ENCODE results near the gene SLC36A4.
"Not testable (repeated sequence)": the region's sequence is repeated elsewhere in the genome, so short reads cannot be mapped to it uniquely, and the experiment has no call there.

SLC36A4 gene
- total RNA-seq: 9.9 to 17.7 (median 13.0) reads per million in 4 donors

DNA sequence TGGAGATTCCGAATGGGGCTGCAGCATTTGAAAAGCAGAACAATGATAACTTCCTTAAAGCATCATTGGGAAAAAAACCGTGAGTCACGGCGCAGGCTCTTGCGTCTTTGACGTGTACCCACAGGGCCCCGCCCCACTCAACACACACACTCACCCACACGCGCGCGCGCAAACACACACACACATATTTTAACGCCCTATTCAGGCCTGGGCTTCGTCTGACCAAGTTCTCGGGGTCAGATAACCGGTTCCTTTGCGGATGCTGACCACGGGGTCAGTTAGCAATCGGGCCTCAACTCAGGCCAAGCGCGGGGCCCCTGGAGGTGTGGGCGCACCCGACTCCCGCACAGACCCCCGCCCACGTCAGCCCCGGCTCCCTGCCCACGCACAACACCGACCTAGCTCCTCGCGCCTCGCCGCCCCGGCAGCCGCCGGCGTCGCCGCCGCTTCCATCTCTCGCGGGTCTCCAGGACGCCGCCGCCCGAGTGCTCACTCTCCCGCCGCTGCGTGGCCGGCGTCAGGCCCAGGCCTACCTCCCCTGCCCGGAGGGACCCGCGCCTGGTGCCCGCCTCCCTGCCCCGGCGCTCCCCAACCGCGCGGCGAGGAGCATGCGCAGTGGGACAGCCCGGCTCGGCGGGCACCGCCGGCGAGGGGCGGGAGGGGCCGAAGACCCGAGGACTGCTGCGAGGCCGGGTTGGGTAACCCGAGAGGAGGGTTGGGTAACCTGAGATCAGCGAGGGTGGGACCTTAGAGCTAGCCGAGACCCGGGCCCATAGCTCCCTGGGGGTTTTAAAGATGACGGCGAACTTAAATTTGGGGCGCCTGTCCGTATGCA is at the start of gene SLC36A4:
TSS of gene SLC36A4 (minus strand) at position 612 of the 835 bp plus-strand sequence. CDS start at position 453, 159 bp downstream.
- peak; percentile 63 to 92 (median 77) for DNase-seq

- DNase-seq: not testable (repeated sequence)
These were observed 49.0 kb upstream of the SLC36A4 start for GRCh38 chr11:93246790-93247189.

GRCh38 chr11:93244018-93244417 is 46.2 kb upstream of the SLC36A4 start:
- no peak for DNase-seq

GRCh38 chr11:93239966-93240365 is 42.2 kb upstream of the SLC36A4 start:
- DNase-seq: no peak

- no peak for DNase-seq
These were observed 41.2 kb upstream of the SLC36A4 start for GRCh38 chr11:93238956-93239355.

GRCh38 chr11:93236741-93237675 is 39.2 kb upstream of the SLC36A4 start:
- DNase-seq: peak in 1 of 5 donors; percentile 15

- DNase-seq: peak; percentile 11 to 65 (median 41)
These were observed 36.9 kb upstream of the SLC36A4 start for GRCh38 chr11:93234602-93235207.

GRCh38 chr11:93229876-93230275 is 32.1 kb upstream of the SLC36A4 start:
- no peak for DNase-seq

GRCh38 chr11:93225662-93226061 is 27.9 kb upstream of the SLC36A4 start:
- DNase-seq: no peak

- no peak for DNase-seq
These were observed 23.7 kb upstream of the SLC36A4 start for GRCh38 chr11:93221539-93221938.

DNA sequence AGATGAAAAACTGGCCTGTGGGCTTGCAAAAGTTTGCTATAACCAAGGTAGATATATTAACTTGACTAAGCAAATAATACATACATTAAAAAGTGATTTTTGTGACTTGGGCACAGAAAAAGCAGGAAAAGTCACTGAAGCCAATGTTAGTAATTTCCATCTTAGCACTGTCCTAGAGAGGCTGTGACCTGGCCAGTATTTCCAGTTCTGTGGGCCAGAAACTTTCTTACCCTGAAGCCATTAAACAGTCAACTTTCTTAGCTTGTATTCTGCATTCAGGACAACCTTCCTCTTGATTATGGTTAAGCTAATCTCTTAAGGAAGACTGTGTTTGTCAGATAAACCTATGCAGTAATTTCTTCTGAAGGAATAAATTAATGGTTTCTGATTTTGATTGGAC is 22.3 kb upstream of the SLC36A4 start:
- no peak for DNase-seq

- no peak for DNase-seq
These were observed 21.6 kb upstream of the SLC36A4 start for GRCh38 chr11:93219440-93219839.

DNA sequence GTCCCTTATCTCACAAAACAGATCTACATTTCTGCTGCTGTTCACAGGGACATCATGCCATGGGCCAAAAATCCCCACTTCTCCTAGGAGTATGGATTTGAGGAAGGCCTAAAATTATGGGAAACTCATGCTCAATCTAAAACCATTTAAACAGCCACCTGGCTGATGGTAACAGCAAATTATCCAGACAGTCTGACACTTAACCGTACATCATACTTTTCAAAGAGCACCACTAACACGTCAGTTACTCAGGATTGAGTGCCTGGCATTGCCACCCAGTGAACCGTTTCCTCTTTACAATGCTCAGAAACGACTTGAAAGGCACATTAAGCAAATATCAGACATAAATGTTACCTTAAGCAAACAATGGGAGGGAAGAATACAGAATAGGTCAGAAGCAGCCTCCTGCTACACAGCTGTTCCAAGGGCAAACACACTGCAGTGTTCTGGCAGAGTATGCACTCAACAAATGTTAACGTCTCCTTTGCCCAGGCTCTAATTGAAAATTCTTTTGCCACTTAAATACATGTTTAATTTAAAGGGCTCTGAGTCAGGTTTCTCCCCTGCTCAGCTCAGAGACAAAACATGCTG is 18.8 kb upstream of the SLC36A4 start:
- no peak for DNase-seq

GRCh38 chr11:93213622-93214021 is 15.8 kb upstream of the SLC36A4 start:
- no peak for DNase-seq

DNA sequence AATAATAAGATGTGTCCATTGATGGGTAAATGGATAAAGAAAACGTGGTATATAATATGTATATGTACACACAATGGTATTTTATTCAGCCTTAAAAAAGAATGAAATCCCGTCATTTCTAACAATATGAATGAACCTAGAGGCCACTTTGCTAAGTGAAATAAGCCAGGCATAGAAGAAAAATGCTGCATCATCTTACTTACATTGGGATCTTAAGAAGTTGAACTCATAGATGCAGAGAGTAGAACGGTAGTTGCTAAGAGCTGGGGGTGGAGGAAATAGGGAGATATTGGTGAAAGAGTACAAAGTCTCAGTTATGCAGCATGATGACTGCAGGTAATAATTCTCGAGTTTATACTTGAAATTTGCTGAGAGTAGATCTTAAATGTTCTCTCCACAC is 14.3 kb upstream of the SLC36A4 start:
- no peak for DNase-seq

DNA sequence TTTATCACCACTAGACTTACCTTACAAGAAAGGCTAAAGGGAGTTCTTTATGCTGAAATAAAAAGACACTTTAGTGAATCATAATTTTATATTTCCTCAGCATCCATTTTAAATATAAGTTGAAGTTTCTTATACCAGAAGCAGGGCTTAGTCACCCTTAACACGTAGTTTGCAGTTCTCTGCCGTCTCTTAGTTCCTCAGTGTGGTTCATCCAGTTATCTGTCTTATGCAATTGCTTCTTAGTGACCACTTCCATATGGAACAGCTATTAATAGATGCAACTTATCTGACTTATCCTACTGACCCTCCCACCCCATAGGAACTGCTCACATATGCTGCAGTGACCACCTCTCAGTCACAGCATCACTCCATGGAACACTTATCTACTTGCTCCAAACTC is 11.7 kb upstream of the SLC36A4 start:
- no peak for DNase-seq

DNA sequence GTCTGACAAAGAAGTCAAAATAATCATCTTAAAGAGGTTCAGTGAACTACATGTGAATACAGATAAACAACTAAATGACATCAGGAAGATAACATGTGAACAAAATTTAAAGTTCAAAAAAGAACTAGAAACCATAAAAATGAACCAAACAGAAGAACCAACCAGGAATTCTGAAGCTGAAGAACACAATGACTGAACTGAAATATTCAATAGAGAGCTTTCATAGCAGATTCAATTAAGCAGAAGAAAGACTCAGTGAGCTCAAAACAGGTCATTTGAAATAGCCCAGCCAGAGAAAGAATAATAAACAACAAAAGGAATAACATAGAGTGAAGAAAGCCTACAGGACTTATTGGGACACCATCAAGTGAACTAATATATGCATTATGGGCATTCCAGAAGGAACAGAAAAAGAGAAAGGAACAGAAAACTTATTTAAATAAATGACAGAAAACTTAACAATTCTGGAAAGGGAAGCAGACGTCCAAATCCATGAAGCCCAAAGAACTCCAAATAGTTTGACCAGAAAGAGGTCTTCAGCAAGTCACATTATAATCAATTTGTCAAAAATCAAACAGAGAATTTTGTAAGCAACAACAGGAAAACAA is 11.0 kb upstream of the SLC36A4 start:
- DNase-seq: no peak

GRCh38 chr11:93199616-93200015 is 1.8 kb upstream of the SLC36A4 start:
- DNase-seq: no peak

DNA sequence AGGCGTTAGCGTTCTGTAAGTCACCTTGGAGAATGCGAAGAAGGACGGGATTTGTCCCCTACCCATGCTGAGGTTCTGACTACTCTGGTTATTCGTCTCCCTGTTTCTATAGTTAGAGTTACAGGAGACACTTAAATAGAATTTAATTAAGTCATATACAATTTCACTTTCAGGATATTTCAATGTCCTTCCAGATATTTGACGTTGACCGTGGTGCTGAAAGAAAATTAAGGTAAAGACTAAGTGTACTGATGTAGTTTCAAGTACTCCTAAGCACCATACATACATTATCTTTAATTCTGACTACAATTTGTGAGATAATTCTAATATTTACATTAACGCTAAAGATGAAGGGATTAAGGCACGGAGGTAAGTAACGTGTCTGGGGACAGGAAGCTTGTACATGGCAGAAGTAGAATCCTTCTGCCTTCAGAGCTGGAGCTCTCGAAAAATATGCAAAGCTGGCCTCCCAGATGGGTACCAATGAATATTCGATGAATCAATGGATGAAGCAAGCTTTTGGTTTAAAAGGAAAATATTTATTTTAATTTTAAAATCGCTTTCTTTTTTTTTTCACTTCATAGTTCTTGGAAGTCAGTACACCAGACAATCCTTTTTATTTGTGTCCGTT is 539 bp upstream of the SLC36A4 start:
- no peak for DNase-seq

- no peak for DNase-seq
These were observed 893 bp downstream of the SLC36A4 start for GRCh38 chr11:93196816-93197379.

DNA sequence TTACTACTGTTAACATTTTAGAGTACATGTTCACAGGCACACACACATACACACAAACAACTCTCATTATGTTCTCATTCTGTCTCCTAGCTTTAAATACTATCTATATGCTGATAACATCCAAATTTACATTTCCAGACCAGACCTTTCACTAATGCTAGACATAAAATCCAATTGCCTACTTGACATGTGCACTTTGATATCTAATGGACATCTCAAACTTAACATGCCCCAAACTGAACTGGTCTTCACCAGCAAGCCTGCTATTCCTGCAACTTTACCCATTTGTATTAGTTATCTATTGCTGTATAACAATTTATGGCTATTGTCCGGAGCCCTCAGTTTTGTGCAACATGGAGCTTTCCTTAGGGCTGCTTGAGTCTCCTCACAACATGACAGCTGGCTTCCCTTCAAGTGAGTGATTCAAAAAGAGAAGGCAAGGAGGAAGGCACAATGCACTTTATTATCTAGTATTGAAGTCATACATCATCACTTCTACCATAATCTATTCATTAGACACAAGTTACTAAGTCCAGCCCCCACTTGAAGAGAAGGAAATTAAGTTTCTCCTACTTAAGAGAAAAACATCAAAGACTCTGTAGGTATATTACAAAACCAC is 3.0 kb downstream of the SLC36A4 start:
- no peak for DNase-seq

Measured in T-helper 1 cell (primary cell).